CD4-positive, alpha-beta T cell treated with Interleukin-15 for 4 hours (primary cell): ENCODE data around the gene LUZP2.
"Not testable (repeated sequence)": the region's sequence is repeated elsewhere in the genome, so short reads cannot be mapped to it uniquely, and the experiment has no call there.

ENCODE experiments used
- DNase-seq: peaks from one replicate; pipeline ENCODE4 v3.0.0-alpha.2; 2020; ENCODE audit warnings: low spot score

The LUZP2 gene

DNA sequence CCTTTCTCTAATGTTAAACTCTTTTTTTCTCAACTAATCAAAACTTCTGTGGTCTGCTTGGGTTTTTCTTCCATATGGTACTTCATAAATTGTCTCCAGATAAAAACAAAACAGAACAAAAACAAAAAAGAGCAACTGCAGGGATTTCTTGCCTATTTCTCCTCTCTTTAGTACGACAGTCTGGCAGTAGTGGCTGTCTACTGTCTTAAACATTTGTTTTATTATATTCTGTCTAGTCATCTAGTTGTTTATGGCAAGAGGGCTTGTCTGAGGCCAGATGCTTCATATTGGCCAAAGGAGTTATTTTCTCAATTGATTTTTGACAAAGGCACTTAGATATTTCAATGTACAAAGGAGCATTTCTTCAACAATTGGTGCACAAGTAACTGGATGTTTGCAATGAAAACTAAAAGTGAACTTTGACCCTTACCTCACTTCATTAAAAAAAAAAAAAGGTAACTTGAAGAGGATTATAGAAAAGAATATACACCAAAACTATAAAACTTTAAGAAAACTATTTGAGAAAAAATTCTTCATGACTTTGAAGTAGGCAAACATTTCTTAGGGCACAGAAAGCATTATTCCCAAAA is 404.2 kb downstream of the LUZP2 start:
- no peak for DNase-seq

DNA sequence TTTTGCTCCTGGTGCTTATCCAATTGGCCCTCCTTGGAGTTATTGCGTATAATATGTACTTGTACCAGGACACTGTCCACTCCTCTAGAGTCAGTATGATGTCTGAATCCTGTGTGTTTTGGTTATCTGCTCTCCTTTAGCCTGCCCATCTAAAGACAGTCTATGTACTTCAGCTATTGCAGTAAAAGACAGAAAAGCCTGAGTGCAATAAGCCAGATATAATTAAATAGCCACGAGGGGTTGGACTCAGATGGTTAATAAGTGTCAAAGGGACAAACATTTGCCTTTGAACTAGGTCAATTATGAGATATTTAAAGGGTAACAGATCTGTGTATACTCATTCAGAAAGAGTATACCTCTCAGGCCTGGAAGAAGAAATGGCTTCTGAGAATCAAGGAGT is 406.7 kb downstream of the LUZP2 start:
- no peak for DNase-seq

DNA sequence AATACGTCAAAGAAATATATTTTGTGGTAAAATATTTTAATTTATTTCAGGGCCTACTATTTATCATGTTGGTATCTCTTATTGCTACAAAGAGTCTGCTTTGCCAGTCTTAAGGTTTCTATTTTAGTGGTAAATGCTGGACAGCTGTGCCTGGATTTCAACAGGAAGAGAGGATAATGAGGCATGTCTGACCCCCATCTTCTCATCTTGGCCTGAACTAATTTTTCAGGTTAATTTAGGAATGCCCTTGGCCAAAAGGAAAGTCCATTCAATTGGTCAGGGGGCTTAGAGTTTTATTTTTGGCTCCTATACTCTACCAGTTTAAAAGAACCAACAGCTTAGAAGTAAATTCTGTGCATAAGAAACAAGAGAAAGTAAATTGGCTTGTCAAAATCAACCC is 428.2 kb downstream of the LUZP2 start:
- DNase-seq, result no peak

DNA sequence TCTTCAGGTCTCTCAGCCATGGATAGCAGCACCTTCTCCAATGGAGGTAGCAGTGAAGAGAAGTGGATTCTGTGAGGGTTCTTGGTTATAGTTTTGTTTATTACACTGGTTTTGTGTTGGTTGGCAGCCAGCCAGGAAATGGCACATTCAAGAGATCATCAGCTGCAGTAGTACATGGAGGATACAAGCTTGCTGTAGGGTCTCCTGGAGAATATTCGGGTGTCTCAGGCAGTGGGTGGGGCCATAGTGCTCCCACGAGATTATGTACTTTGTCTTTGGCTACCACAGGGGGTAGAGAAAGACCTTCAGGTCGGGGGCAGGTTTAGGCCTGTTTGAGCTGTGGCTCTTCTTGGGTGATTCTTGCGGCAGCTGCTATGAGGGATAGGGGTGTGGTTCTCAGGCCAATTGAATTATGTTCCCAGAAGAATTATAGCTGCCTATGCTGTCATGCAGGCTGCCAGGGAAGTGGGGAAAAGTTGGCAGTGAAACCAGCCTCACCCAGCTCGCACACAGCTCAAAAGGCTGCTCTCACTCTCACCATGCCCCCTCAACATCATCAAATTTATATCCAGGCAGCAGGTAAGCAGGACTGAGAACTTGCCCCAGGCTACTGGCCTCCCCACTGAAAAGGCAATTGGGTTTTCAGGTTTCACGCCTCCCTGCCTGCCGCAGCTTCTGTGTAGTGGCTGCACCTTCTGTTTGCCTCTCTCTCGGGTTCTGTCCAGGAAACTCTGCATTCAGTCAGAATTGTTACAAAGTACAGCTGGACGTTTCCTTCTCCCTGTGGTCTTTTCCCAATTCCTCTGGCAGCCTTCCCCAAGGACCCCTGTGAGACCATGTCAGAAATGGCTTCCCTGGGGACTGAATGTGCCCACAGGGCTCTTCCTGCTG is 435.5 kb downstream of the LUZP2 start:
- no peak for DNase-seq

DNA sequence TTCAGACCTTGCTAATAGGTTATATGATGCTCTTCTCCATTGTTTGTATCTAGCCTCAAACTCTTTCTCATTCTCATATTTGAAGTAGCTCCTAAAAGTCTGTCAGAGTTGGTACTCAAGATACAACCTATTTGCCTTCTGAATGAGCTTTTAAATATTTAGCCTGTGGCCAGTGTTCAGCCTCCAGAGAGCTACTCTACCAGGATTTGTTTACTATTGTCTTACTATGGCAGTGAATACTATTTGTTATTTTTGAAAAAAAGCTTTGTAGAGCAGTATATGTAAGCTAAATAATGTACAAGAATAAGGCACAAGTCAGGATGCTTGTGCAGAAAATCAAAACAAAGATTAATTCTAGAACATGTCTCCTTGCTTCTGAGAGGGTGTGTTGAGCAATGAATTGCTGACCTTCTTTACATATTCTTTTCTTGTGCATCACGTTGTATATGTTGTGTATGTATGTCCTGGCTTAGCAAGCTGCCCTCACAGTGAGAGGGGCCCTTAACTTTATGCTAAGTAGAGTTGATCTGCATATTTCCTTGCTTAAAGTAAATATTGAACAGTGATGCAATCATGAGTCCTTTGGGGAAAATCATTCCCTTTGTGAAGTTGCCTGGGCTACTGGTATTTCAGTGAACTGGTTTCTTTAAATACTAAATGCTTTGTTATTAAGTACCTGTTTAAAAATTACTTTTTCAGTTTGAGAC is 438.0 kb downstream of the LUZP2 start:
- DNase-seq, result no peak

DNA sequence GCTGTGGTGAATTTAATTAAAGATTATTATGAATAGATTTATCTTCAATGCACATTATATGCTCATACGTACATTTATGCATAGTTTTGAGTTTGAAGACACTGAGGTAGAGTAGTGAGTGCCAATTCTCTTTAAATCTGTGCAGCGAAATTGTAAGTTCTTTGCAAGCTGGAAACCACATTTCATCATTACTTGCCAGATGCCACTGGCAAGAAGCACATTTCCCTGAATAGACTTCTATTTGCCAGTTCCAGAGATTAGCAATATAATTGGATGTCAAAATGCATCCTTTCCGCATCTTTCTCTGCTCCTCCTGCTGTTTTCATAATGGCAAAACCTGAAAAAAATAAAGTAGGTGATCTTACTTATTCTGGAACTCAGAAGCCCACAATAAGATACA is 448.0 kb downstream of the LUZP2 start:
- DNase-seq, result no peak

DNA sequence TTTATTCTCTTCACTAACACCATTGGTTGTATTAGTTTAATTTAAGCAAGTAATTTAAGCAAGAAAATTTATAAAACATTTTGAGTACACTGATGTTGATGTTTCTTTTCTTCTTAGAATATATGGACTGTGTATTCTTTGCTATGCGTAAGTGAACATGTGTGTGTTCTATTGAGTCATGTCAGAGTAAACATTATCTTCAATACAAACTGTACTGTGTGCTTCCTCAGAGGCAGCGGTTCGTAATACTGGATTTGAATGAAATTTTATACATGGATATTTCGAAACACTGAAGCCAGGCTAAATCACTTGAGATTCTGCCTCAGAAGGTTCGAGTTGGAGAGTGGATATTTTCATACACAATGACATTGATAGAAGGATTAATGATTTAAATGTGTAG is 452.6 kb downstream of the LUZP2 start:
- DNase-seq, result no peak

DNA sequence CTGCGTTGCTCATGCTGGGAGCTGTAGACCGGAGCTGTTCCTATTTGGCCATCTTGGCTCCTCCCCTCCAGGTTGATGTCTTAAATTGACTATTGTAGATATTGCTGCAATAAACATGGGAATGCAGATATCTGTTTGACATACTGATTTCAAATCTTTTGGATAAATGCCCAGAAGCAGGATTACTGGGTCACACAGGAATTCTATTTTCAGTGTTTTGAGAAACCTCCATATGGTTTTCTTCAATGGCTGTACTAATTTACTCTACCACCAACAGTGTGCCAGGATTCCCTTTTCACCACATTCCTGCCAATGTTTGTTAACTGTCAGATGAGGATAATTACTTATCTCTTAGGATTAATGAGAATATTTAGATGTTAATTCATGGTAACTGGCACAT is 467.0 kb downstream of the LUZP2 start:
- DNase-seq, result no peak

DNA sequence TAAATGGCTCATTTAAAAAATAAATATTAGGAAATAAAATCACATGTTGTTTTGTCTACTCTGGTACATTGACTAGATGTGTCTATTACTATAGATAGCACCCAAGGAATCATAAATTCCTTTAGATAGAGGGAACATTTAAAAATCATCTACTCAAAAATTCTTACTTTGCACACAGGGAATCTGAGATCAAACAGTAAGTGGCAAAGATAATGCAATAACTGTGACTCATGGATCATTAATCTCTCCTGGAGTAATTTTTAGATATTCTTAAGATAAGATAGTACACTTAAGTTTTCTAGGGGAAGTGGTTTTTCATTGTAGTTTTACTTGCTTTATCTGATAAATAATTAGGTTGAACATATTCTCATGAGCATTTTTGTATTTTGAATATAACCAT is 468.9 kb downstream of the LUZP2 start:
- DNase-seq, result no peak

DNA sequence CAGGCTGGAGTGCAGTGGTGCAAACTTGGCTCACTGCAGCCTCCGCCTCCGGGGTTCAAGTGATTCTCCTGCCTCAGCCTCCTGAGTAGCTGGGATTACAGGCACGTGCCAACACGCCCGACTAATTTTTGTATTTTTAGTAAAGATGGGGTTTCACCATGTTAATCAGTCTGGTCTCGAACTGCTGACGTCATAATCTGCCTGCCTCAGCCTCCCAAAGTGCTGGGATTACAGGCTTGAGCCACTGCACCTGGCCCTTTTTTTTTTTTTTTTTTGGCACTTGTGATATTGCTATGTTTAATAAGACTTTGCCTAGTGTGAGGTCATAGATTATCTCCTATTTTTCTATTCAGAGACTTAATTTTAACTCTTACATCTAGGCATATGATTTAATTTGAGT is 497.1 kb downstream of the LUZP2 start:
- DNase-seq, result not testable (repeated sequence)

DNA sequence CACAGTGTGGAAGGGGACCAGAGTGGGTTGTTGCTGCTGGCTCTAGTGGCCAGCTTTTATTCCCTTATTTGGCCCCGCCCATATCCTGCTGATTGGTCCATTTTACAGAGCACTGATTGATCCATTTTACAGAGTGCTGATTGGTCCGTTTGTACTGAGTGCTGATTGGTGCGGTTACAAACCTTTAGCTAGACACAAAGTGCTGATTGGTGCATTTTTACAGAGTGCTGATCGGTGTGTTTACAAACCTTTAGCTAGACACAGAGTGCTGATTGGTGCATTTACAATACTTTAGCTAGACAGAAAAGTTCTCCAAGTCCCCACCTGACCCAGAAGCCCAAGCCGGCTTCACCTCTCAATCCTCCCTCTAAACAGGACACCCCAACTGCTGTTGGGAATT is 503.1 kb downstream of the LUZP2 start:
- DNase-seq, result not testable (repeated sequence)

DNA sequence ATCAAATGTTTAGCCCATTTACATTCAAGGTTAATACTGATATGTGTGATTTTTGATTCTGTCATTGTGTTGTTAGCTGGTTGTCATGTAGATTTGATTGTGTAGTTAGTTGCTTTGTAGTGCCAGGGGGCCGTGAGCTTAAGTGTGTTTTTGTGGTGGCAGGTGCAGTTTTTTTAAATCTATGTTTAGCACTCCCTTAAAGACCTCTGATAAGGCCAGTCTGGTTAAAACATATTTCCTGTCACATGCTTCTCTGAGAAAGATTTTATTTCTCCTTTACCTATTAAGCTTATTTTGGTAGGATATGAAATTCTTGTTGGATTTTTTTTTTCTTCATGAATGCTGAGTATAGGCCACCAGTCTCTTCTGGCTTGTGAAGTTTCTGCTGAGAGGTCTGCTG is 540.6 kb downstream of the LUZP2 start:
- no peak for DNase-seq

DNA sequence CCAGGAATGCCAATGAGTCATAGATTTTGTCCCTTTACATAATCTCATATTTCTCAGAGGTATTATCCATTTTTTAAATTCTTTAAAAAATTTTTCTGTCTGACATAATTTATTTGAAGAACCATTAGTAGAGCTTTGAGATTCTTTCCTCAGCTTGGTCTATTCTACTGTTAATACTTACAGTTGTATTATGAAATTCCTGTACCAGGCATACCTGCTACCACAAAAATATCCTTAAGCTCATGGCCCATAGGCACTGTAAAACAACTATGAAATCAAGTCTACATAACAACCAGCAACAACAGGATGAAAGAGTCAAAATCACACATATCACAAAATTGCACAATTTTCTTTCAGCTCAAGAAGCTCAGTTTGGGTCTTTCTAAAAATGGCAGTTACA is 541.3 kb downstream of the LUZP2 start:
- DNase-seq, result no peak

DNA sequence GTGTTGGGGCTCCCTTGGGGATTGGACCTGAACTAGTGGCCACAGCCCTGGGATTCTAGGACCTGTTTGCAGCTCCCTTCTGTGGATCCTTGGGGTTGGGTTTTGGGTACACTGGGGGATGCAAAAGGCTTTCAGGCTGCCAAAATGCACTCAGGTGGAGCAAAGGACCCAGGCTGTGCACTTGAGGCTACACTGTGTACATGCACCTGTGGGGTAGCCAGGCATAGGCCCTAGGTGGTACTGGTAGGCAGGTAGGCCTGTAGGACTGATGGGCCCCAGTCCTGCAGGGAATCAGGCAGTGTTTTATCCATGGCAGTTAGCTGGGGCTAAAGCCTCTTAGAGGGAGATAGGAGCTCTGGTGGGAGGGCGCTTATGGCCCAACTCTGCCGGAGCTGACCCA is 542.3 kb downstream of the LUZP2 start:
- no peak for DNase-seq

DNA sequence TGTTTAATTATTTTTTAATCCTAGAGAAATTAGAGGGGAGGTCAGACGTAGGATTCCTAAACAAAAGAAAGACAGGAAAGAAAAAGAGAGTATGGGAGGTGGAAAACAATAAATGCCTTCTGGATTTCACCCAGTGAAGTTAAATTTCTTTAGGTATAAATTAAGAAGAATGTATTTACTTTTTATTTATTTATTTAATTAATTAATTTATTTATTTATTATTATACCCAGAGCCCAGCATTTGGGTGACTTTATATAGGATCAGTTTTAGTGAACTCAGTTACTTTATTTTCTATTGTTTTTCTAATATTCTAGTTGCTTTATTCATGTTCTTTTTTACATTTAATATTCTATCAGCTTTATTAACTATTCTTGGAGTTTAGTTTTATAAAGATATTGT is 551.8 kb downstream of the LUZP2 start:
- DNase-seq, result no peak

DNA sequence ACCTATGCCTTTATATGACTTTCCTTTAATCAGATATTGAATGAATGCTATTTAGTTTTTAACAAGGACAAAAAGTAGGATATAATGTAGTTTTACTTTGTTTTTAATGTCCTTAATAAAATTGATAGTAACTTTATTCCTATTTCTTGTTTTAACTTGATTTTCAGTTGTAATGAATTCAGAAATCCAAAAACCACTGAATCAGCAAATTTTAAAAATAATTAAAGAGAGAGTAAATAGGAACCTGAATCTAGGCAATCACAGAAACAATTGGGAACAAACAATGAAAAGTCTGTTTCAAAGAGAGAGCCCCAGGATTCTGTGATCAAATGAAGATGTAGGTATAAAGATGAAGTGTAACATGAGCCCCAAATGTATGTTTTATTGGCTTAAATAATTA is 556.0 kb downstream of the LUZP2 start:
- DNase-seq, result no peak

DNA sequence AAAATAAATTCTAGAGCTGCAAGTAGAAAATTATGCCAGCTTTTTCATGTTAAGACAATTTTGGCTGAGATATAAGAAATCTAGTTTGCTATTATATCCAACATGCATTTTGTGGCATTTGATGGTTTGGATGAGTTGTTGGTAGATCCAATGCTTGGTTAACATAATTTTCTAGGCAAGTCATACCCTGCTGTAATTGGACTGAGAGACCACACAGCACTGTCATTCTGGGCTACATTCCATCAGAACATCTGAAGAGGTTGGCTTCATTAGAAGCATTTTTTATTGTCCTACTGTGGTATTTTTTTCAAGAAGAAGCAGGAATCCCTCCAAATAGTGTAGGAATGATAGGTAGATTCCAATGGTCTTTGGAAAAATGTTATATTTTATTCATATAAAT is 561.0 kb downstream of the LUZP2 start:
- no peak for DNase-seq

DNA sequence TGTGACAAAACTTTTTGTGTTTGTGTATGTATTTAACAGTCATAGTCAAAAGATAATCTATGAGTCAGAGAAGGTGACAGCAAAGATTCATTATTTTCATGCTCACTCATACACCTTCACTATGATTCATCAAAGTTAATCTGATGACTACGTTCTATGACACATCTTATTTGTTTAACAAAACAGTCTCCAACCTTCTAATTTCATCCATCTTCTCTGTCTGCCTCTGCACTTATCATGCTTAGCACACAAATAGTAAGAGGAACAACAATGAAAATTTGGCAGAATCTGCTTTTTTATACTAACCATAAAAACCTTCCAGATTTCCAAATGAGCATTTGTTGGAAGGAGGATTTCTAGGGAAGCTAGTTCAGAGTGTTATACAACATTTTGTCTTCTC is 568.9 kb downstream of the LUZP2 start:
- DNase-seq, result no peak

DNA sequence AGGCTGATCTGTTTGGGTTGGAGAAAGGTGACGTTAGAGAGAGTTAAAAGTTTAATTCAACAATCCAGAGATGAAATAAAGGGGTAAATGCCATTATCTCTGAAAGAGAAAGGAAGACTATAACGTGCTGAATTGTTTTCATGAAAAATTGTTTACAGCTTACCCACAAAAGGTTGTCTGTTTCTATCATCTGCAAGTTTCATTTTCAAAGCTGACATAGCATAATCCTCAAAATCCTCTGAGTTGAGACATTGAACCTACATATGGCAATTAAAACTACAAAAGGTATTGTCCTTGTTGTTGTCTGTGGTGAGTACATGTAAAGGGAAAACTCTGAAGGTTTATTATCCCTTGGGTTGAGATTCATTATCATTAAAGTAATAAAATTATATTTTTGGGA is 569.9 kb downstream of the LUZP2 start:
- DNase-seq, result no peak

DNA sequence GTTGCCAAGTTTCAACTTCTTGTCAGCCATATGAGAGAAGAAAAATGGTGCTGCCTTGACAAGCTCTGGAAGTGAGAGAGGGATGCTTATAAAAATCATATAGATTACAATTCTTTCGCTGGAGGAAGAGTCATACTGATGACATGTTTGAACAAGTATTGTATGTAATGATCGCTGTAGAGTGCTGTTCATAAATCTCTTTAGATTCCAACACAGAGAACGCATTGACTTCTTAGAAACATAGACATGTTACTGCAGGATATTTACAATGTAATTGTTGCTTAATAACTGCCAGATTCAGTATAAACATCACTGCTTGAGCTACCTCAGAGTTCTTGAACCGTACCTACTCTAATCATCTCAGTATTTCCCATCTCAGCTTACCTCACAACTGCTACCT is 571.6 kb downstream of the LUZP2 start:
- no peak for DNase-seq

DNA sequence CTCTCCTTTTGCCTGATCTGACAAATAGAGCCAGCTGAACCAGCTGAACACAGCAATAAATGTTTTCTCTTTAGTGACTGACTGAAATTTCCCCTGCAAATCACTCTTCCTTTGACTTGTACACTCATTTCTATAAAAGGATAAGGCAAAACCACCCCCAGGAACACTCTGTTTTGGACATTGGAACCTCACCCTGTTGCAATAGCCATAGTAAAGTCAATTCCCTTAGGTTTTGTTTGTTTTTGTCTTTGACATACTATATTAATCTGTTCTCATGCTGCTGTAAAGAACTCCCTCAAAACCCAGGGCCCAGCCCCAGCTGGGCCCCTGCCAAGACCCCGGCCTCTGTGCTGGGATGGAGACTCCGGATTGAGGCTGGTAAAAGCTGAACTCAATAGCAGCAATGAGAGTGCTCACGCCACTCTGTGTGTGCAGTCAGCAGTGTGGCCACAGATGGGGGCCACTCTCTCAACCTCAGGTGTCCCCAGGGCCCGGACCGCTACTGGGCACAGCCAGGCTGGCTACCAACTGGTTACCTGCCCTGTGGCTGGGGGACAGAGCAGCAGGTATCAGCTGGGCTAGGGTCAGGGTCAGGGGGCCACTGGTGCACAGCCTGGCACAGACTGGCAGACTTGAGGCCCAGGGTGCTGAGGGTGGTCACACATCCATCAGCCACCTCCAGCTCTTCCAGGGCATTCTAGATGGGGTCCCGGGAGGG is 597.4 kb downstream of the LUZP2 start:
- no peak for DNase-seq

DNA sequence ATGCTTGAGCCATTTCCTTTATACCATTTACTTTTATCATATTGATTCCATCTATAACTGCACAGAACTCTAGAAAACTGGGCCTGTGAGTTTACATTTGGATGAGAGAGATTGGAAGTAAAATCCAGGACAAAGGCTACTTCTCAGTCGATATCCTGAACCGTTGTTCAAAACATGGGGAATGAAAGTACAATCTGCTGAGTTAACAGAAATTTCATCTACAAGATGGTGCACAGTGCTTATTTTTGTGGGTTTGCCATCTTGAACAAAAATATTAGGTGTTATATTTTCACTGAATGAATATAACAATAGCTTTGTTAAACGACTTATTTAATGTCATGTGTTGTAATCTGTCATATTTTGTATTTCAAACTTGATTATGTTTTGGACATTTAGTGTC is 622.6 kb downstream of the LUZP2 start:
- DNase-seq, result no peak
